Femur (tissue), 1 donor: Measurements from ENCODE around the gene BMP8B.
"Not testable (repeated sequence)": the region's sequence is repeated elsewhere in the genome, so short reads cannot be mapped to it uniquely, and the experiment has no call there.

ENCODE experiments used
- DNase-seq: peaks from one replicate; pipeline ENCODE4 v3.0.0-alpha.2; 2017

Gene BMP8B

DNA sequence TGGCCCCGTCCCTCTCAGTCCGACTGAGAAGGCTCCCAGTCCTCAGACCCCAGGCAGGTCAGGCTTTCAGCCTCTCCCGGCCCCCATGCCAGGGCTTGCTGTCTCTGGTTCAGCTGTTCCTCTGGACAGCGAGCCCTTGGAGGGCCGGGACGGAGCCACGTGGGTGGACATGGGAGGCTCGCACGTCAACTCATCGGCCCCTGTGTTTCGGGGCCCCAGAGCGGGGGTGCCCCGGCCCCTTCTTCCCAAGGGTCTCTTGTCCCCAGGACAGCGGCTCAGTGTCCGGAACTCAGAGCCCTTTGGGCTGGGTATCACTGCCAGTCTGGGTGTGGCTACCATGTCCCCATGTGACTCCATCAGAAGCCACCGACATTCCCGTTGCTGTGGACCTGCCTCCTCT lies 10.8 kb downstream of the BMP8B start:
- DNase-seq = not testable (repeated sequence)

DNA sequence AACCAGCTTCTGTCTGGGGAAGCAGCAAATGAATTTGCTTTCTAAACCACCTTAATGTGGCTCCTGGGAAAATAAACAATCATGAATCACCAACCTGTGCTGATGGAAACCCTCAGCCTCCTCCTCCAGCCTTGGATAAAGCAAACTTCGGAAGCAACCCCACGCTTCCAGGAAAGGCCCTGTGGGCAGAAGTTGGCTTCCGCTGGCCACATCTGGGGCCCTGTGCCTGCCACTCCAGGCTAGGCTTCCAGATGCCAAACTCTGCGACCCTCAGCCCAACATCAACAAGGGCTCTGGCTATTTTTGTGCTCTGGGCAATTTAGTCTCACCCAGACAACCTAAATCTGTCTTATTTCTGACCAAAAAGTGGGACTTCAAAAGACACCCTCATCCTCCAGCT lies 11.4 kb downstream of the BMP8B start:
- DNase-seq = peak; percentile 50

DNA sequence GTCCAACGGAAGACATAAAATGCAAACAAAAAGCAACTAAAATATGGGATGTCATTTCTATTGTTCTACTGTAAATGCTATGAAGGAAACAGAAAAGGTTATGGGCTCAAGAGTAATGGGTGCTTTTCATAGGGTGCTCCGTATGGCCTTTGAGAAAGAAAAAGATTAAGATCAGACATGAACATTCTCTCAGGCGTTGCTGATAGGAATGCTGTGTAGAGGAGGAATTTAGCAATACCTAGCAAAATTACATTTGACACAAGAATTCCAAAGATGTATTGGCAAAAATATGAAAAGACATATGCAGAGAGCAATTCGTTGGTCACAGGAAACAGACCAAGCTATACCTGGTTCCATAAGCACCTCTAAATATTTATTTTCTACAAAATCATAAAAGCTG lies 11.8 kb downstream of the BMP8B start:
- no peak for DNase-seq

DNA sequence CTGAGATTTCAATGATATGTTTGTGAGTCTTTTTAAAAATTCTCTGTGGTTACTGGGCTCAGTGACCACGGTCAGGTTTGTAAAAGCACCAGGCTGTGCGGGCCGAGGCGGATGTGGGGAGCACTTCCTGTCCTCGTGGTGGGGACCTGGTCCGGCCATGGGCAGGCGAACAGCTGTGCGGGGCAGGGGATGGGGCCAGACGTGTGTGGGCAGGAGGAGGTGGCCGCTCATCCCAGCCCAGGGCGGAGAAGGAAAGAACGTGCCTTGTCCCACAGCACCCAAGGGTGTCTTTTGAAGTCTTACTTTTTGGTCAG lies 12.3 kb downstream of the BMP8B start:
- DNase-seq = peak; percentile 64

DNA sequence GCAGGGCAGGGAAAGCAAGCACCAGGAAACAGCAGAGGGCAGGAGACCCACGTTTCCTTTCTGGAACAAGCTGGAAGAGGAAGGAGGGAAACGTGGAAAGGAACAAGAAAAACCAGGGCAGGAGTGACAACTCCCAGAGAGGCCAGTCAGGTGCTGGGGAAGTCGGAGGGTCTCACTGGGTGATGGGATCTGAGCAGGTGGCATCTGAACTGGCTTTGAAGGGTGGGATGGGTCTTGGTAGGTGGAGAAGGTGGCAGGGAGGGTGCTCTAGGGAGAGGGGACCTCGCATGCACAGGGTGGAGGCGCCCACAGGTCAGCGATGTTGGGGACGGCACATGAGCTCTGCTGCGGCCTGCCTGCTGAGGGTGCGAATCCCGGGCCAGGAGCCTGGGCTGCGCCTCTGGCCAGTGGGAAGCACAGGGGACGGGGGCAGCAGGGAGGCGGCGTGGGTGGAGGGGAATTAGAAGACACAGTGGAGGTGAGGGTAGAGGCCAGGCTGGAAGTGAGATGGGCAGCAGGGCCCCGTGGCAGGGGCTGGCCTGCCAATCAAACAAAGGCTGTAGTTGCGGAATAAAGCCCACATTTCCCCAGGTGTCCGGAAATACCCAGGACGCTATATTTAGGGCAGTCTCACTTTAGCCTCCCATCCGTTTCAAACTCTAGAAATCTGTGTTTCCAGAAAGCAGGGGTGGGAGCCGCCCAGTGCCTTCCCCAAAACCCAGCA lies 12.8 kb downstream of the BMP8B start:
- DNase-seq = not testable (repeated sequence)

DNA sequence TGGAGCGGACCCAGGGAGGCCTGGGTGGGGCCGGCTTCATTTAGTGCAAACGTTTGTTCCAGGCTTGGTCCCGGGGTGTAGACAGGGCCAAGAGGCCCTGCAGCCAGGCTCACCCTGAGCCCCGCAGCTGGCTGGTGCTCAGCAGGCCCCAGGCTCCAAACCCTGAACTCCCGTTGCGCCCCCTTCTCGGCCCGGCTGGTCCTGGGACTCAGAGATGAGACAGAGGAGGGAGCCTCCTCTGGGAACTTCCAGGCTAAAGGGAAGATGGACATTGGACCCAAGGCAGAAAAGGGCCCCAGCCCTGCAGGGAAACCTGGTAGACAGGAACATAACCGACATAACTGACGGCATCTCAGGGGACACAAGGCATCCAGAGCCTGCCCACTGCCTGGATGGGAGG lies 13.5 kb downstream of the BMP8B start:
- DNase-seq = peak; percentile 6

DNA sequence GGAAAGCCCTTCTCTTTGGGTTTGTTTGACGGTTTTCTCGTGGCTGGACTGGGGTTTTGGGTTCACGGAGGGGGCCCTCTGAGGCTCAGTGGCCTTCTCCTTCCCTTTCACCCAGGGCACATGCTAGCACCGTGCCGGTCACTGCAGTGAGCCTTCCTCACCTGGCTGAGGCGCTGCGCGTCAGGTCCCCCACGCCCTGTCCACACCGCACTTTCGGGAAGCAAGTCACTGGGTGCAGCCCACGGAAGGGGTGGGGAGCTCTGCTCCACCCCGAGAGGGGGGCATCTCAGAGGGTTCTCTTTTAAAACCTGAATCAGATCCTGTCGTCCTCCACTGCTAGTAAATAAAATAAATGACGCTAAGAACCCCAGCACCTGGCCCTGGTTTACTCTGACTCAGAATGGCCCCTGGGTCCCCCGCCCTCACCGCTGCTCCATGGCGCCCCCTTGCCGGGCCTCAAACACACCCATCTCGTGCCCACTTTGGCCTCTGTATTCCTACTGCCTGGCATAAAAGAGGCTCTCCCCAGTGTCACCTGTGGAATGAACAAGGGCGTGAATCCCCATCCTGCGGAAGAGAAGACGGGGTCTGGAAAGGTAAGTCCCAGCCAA lies 15.2 kb downstream of the BMP8B start:
- not testable (repeated sequence) for DNase-seq

DNA sequence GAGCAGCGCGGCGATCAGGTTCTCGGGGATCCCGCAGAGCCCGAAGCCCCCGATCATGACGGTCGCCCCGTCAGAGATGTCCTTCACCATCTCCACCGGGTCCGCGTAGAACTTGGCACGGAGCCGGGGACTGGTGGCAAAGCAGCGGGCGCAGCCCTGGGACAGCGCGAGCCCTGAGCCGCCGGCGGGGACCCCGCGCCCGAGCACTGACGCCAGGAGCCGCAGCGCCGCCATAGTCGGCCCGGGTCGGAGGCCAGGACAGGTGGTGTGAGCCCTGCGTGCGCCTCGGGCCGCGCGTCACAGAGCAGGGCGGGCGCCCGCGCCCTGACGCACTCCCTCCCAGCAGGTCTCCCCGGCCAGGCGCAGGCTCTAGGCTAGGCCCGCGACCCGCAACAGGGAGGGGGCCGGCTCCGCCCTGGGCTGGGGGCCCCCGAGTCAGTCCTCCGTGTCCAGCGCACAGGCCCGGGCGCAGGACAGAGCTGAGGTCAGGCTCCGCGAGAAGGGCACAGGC lies 17.6 kb downstream of the BMP8B start, which contains the start of gene OXCT2:
TSS of gene OXCT2 (minus strand) at position 327 of the 511 bp plus-strand sequence. CDS start at position 234, 93 bp downstream.
- not testable (repeated sequence) for DNase-seq

DNA sequence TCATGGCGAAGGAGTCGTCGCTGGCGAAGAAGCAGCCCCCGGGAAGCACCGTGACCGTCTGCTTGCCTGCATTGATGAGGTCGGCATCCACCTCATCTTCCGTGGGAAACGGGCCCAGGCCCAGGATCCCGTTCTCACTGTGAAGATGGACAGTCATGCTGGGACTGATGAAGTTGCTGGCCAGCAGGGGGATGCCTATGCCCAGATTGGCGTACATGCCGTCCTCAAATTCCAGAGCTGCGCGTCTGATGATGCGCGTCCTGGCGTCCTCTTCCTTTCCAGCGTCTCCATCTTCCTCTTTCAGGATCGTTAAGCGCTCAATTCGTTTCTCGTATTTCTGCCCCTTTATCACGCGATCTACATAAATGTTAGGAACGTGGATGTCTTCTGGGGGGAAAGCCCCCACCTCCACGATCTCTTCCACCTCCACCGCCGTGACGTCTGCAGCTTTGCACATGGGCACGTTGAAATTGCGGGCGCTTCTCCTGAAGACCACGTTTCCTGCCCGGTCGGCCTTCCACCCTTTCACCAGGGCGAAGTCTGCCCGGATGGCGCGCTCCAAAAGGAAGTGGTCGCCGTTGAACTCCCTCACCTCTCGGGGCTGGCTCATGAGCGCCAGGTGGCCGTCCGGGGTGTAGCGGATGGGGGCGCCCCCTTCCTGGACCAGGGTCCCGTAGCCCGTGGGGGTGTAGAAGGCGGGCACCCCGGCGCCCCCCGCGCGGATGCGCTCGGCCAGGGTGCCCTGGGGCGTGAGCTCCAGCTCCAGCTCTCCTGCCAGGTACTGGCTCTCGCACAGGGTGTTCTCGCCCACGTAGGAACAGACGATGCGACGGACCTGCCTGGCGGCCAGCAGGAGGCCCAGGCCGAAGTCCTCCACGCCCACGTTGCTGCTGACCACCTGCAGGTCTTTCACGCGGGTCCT lies 18.3 kb downstream of the BMP8B start:
- not testable (repeated sequence) for DNase-seq

DNA sequence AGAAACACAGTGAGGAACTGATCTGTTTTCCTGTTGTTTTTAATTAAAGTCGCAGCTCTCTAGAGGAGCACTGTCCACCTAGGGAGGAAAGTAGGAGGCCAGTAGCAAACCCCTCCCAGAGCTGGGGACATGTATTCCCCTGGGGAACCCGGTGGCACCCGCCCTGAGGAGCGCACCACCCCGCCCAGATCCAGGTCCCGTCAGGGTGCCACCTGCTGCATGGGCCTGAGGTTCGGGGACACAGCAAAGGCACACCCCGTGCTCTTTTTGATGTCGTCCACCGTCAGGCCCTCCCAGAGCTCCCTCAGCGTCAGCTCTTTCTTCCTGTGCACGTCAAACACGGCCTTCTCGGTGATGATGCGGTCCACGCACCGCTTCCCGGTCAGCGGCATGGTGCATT lies 19.2 kb downstream of the BMP8B start:
- not testable (repeated sequence) for DNase-seq

DNA sequence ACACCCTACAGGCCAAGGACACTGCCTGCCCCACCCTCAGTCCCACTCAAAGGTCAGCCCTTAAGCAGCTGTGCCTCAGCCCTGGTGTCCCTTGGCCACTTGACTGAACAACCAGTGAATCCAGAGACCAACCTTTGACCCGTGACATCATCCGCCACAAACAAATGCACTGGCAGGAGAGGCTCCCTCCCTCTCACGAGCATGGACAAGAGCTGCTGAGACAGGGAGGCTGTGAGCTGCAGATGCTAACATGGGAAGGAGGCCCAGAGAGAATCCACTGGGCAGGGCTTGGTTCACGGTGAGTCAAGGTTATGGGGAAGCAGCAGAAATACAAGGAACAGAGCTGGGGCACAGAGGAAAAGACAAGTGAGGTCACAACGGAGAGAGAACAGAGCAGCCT lies 22.2 kb downstream of the BMP8B start:
- DNase-seq = not testable (repeated sequence)

DNA sequence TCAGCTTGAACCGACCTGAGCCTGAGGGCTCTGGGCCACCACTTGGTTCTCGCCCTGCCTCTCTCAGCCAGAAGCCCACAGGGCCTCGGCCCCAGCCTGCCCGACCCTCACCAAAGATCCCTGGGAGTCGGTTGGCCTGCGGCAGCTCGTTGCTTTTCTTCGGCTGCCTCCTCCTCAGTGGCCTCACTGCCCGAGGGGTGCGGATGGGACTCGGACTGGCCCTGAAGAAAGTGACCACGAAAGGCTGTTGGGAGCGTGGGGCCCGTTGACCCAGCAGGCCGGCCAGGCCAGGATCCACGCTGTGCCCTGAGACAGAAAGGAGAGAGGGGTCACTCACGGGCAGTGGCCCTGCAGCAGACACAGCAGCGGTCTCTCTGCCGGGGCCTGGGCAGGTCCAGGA lies 24.2 kb downstream of the BMP8B start:
- DNase-seq = not testable (repeated sequence)

DNA sequence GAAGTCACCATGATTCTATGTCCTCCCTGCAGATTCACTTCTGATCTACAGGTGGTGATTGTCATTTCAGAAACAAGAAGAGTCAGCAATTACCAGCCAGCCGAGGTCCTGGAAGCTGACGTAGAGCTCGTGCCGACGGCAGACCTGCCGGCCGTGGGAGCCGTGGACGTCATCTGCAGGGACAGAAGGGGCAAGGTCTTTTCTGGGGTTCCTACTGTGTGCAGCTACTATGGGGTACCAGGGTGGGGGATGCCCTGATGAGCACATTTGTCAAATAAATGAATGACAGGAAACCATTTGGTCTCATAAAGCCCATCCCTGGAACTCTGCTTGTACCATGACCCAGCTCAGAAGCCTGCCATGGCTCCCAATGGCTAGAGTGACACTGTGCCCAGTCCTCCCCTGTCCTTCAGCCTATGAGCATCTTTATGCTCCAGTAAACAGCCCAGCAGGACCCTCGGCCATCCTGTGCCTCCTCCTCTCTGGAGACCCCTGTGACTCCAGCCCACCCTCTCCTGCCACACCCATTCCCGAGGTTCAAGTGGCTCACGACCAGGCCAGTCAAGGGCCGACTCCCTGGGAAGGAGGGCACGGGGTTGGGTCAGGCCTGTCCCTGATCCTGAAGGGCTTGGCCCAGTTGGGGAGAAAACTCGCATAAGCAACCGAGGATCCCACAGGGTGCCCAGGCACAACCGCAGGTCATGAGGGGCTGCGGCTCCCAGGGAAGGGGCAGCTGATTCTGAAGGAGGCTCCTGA lies 24.9 kb downstream of the BMP8B start:
- not testable (repeated sequence) for DNase-seq

DNA sequence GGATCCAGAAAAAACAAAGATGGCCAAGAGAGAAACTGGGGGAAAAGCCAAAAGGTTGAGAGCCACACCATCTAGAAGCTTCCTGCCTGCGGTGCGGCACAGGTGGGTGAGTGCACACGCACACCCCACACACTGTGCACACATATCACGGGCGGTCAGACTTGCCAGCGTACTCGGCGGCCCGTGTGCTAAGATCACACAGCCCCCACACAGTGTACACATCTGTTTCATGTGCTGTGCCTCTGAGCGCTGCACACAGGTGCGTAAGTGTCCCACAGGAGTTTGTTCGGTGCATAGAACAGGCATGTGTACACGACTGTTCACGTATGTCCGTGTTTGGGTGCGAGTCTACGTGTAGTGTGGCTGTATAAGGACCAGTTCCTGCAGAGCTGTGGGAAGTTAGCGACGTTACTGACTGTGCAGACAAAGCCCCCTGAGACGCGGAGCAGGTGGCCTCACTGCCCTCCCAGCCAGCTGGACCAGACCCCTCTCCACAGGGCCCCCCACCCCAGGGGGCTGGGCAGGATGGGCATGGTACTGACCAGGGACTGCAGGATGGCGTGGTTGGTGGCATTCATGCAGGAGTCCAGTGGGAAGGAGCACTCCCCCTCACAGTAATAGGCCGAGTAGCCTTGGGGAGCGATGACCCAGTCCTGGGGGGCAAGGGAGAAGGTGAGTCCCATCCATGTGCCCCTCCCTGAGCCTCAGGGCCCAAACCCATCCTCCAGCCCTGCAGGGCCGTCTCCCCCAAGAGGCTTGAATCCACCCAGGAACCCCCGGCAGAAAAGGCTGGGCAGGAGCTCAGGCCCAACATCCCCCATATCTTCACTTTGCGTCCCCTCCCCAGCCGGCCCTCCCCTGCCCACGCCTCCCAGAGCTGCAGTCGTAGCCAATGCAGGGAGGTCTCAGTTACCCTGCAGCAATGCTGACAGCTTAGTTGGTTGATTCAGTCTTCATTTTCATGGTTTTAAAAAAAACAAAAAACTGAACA lies 25.8 kb downstream of the BMP8B start:
- DNase-seq = no peak

DNA sequence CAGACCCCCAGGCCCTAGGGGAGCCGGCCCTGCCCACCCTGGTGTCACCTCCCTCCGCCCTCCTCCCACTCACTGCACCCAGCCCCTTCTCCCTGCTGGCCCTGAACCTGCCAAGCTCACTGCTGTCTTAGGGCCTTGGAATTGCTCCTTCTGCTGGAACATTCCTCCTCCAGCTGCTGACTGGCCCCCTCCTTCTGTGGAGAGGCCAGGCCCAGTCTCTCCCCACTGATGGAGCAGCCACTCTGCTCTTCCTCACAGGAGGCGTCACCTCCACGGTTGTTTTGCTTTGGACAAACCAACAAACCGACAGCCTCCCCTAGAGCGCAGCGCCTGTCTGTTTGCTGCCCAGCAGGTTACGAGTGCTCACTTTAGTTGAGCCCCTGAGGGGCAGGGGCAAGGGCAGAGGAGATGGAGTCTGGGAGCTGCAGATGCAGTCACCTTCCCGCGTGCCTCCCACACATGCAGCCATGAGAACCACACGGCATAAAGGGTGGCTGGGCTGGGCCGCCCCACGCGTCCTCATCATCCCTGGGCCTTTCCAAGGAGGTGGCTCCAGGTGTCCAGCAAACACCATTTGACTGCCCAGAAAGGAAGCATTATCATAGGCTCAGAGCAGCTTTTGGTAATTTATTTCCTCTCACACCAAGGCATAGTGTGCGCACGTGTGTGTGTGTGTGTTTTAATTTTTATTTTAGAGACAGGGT lies 27.0 kb downstream of the BMP8B start:
- DNase-seq = no peak

DNA sequence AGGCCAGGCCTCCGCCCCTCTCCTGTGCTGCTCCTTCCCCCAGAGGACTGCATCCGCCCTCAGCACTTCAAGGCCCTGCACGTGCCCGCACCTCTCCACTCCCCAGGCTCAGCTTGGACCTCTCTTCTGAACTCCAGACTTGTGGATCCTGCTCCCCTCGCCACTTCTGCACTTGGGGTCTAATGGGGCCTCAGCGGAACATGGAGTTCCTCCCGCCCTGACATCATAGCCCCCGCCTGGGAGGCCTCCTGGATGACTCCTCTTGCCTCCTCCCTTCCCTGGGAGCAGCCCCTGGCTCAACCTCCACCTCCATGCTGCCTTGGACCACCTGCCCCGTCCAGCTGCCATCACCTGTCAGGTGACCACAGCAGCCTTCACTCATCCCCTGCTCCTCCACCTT lies 27.6 kb downstream of the BMP8B start:
- DNase-seq = no peak

DNA sequence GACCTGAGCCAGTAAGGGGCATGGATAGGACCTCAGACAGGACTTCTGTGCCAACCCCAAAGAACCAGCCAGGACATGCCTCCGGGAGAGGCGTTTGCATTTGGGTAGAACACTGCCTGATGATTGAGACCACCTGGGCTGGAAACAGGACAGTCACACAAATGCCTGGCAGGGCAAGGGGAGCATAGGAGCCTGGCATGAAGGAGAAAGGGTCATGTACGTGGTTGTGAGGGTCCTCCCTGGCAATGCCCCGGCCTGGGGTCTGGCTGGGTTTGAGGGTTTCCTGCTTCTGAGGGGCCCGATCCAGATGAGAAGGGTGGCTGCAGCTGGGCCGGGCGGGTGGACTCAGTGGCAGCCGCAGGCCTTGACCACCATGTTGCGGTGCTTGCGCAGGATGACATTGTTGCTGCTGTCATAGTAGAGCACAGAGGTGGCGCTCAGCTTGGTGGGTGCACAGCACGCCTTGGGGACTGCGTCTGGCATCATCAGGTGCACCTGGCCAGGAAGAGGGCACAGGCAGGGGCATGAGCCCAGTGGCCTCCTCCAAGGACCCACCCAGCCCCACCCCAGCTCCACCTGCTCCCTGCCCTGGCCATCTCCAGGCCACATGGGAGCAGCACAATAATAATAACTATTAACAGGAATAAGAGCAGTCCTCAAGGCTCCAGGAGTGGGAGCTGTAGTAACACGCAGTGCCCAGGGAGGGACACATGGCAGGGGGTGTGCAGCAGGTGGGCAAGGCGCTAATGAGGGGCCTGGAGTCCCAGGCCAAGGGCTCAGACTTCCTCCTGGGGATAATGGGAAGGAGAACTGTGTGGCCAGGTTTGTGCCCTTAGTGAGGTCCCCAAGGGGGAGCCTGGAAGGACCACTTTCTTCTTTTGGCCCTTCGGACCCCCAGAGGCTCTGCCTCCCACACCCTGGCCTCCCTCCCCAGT lies 28.3 kb downstream of the BMP8B start:
- no peak for DNase-seq

DNA sequence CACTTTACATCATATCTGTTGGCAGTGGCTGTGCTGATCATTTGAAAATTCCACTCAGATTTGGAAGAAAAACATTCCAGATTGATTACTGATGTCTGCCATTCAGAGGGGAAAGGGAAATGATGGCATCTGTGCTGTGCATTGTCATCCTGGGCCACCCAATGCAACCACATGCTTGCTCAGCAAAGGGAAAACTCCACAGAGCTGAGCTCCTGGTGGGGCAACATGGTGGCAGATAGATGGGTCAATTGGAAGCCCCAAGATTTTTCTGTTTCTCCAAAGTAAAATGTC lies 29.3 kb downstream of the BMP8B start:
- no peak for DNase-seq

DNA sequence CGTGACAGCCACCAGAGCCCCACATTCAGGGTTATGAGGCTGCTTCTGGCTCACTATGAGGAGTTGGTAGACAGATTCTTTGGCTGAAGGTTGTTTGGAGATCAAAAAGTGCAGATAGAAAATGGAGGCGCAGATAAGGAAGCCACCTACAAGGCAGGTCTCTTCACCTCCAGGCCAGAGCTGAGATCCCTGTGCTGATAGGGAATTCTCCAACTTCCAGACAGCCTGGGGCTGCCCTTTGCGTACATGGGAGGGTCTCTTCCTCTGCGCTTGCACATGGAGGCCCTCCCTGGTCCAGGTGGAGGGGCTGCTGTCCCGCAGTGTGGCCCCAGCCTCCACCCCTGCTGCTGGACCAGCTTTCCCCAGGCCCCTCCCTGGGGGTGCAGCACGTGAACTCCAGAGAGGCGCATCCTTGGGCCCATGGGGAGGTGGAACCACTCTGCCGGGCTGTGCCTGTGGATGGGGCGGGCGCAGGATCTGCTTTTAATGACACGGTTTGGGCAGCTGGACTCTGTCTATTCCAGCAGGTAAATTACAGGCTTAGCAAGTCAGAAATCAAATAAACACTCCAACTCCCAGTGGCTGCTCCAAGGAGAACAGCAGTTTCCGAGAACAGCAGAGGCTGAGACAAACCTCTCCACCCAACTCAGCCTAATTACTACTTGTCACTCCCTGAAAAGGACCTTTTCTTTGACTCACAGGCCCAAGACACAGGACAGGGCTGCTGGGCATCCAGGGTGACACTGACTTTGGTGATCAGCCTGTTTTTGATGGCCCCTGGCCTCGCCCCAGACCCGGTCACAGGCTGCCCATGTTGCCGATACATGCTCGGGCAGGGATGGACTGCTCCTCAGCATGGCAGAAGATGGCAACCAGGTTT lies 29.9 kb downstream of the BMP8B start:
- DNase-seq = peak; percentile 49
